Stimulated activated CD4-positive, alpha-beta T cell treated with anti-CD3 and anti-CD28 coated beads, TNF-alpha, amount 100 ng/mL, for 1 hour (primary cell): Measurements from ENCODE around the gene FGFRL1.

ENCODE experiments used
- DNase-seq, 3 donors: peaks; one replicate each; pipeline ENCODE4 v3.0.0-alpha.2; 2020; ENCODE audit warnings: low read depth in 3 of 3, low spot score in 1 of 3

The FGFRL1 gene

DNA sequence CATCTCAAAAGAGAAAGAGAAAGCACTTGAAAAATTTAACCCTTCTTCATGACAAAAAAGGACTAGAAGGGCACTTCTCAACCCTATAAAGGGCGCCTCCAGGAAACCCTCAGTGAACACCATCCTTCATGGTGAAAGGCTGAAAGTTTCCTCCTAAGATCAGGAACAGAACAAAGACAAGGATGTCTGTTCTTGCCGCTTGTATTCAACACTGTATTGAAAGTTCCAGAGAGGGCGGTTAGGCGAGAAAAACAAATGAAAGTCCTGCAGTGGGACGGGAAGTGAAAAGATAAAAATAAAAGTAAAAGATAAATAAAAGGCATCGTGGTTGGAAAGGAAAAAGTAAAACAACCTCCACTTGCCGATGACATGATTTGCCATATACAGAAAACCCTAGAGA lies 51.0 kb downstream of the FGFRL1 start:
- no peak for DNase-seq

DNA sequence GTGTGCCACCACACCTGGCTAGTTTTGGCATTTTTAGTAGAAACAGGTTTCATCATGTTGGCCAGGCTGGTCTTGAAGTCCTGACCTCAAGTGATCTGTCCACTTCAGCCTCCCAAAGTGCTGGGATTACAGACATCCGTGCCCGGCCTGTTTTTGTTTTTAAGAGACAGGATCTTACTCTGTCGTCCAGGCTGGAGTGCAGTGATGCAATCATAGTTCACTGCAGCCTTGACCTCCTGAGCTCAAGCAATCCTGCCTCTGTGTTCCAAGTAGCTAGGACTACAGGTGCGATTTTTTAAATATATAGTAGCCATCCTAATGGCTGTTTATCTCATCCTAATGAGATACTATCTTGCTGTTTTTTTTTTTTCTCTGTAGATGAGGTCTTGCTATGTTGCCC lies 54.3 kb downstream of the FGFRL1 start:
- no peak for DNase-seq

DNA sequence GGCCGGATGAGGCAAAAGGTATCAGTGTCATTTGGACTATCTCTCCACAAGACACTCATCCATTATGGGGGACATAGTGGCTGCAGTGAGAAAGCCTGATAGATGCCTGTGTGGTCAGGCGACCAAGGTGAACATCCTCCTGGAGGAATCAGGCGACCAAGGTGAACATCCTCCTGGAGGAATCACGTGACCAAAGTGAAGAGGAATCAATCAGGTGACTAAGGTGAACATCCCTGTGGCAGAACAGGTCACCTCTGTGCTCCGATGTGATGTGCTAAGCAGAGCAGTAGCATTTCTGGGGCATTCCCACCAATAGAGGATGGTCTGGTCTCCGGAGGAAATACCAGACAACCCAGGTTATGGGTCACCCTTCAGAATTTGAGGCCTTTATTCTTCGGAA lies 58.0 kb downstream of the FGFRL1 start:
- DNase-seq, result no peak

DNA sequence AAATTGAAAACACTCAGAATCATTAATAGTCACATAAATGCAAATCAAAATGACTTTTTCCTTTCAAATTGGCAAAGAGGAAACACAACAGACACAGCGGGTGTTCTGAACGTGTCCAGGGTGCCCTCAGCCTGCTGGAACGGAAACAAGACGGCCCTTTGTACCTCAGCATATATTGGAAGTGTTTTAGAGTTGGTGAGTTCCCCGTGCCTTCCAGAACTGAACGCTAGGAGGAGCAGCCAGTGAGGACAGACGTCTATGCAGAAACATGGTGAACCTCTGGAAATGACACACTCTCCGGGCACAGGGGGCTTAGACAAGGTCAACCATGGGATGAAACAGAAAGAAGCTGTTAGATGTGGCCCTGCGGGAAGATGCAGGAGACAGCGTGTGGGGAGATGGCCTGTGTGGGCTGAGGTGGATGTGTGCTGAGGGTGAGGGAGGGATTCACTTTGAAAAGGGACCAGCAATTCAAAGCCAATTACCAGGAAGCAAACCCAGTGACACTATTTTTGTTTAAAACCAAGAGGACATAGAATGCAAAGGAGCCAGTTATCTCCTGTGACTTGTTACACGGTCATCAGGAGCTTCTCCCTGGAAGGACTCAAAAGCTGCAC lies 61.5 kb downstream of the FGFRL1 start:
- DNase-seq, result peak; percentile 6 to 27 (median 20)

DNA sequence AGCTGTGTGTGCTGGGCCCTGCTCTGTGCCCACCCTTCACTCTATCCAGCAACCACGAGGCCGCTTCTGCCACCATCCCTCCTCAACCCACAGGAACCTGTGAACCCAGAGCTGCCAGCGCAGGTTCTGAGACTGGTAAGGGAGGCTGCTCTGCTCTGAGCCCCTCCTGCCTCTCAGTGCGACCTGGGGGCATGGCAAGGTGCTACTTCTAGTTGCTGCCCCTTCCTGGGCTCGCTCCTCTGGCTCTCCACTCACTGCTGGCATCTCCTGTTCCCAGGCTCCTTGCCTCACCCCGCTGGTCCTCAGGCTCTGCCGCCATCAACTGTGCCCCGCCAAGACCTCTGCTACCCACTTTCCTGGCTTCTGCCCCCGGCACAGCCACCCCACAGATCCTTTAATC lies 62.7 kb downstream of the FGFRL1 start:
- DNase-seq, result no peak

DNA sequence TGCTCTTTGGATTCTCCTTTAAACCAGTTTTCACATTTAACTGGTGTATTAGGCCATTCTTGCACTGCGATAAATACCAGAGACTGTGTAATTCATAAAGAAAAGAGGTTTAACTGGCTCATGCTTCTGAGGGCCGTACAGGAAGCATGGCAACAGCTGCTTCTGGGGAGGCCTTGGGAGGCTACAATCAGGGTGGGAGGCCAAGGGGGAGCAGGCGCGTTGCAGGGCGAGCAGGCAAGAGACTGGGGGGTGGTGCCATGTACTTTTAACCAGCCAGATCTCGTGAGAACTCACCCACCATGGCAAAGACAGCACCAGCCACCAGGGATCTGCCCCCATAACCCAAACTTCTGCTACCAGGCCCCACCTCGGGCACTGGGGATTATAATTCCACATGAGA lies 63.8 kb downstream of the FGFRL1 start:
- no peak for DNase-seq

DNA sequence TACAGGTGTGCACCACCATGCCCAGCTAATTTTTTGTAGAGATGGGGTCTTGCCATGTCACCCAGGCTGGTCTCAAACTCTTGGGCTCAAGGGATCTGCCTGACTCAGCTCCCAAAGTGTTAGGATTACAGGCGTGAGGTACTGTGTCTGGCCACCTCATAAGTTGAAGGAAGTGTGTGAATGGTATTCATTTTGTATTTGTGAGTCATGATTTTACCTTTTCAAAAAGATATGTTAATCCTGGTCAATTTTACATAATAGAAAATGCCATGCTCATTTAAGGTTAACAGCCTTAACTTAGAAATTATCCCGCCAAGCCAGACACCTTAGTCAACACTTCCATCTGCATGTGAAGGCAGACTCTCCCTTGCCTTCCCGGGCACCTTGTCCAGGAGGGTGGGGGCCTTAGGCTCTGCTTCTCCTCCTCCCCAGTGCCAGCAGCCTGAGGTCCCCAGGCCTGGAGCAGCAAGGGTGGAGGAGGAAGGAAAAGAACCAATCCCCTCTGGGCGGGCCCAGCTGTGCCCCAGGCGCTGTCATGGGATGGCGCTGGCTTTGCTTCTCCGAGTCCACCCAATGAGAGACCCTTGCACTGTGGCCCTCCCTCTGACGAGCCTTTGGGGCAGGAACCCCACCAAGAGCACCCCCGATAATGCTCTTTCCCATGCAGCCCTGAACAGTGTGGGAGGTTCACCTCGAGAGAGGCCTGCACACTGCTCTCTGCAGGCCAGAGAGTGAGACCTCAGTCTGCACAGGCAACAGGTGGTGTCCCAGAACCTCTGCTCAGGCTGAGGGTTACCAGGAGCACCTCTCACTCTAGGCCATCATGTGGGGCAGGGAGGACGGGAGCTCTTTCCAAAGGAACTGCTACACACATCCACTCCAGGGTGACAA lies 64.6 kb downstream of the FGFRL1 start:
- no peak for DNase-seq
